ENCODE measurements around the gene NUFIP1.
"Not testable (repeated sequence)": the region's sequence is repeated elsewhere in the genome, so short reads cannot be mapped to it uniquely, and the experiment has no call there.

NUFIP1 gene

GRCh38 chr13:44989071-44989889, at the start of gene NUFIP1, which contains the start of gene GPALPP1:
NUFIP1 (minus strand) TSS chr13:44989471; CDS start chr13:44989436, 35 bp downstream.
GPALPP1 (plus strand) TSS chr13:44989538; CDS start chr13:44989655, 117 bp downstream.
- DNase-seq: peak; percentile 89

GRCh38 chr13:45036206-45036605, 46.9 kb upstream of the NUFIP1 start:
- DNase-seq: no peak

GRCh38 chr13:45034342-45034741, 45.1 kb upstream of the NUFIP1 start:
- DNase-seq: no peak

- DNase-seq: no peak
These were observed 35.6 kb upstream of the NUFIP1 start for GRCh38 chr13:45024847-45025246.

- no peak for DNase-seq
These were observed 32.0 kb upstream of the NUFIP1 start for GRCh38 chr13:45021250-45021649.

GRCh38 chr13:45019981-45020380, 30.7 kb upstream of the NUFIP1 start:
- DNase-seq: not testable (repeated sequence)

- DNase-seq: no peak
These were observed 27.6 kb upstream of the NUFIP1 start for GRCh38 chr13:45016792-45017425.

- no peak for DNase-seq
These were observed 26.0 kb upstream of the NUFIP1 start for GRCh38 chr13:45015300-45015699.

GRCh38 chr13:45011198-45011597, 21.9 kb upstream of the NUFIP1 start:
- DNase-seq: no peak

GRCh38 chr13:45007823-45008222, 18.6 kb upstream of the NUFIP1 start:
- no peak for DNase-seq

GRCh38 chr13:45007225-45007624, 18.0 kb upstream of the NUFIP1 start:
- DNase-seq: no peak

GRCh38 chr13:45004096-45004495, 14.8 kb upstream of the NUFIP1 start:
- no peak for DNase-seq

- DNase-seq: no peak
These were observed 14.1 kb upstream of the NUFIP1 start for GRCh38 chr13:45003417-45003816.

GRCh38 chr13:44989941-44990340, 670 bp upstream of the NUFIP1 start:
- no peak for DNase-seq

- DNase-seq: no peak
These were observed 10.9 kb downstream of the NUFIP1 start for GRCh38 chr13:44978328-44978727.

GRCh38 chr13:44976949-44977583, 12.2 kb downstream of the NUFIP1 start:
- no peak for DNase-seq

GRCh38 chr13:44976196-44976595, 13.1 kb downstream of the NUFIP1 start:
- no peak for DNase-seq

- DNase-seq: no peak
These were observed 15.0 kb downstream of the NUFIP1 start for GRCh38 chr13:44974056-44974793.

- peak; percentile 32 for DNase-seq
These were observed 16.2 kb downstream of the NUFIP1 start for GRCh38 chr13:44972956-44973581.

GRCh38 chr13:44971656-44972595, 17.3 kb downstream of the NUFIP1 start:
- no peak for DNase-seq
